ENCODE data around the gene EPHA5. TPM values are rescaled to one million over a fixed set of nuclear protein-coding genes. Genes with fewer than 3 reads are reported as not detected.

Gene EPHA5
- total RNA-seq, 1 experiment from 2014 or later, result not detected

GRCh38 chr4:65287071-65287470, 383.2 kb downstream of the EPHA5 start:
- Histone ChIP-seq H3K4me1 (ENCODE audit: insufficient read depth, low read length) (no peaks in the 10 kb centered on the region), H3K23me2 (ENCODE audit: insufficient read length, low read depth, low read length, poor library complexity, severe bottlenecking) (no peaks in the 10 kb centered on the region), H3K18ac (ENCODE audit: insufficient read length, low read depth, low read length) (no peak overlapping the region), H2BK120ac (ENCODE audit: low read depth, low read length, poor library complexity, severe bottlenecking) (no peak overlapping the region), H3K4me2 (ENCODE audit: insufficient read depth, insufficient read length, low read length) (no peak overlapping the region), H4K8ac (replicated peaks; ENCODE audit: insufficient read length, low read depth, low read length) (no peak overlapping the region), H3T11ph (ENCODE audit: low read length) (no peak overlapping the region), H3K14ac (ENCODE audit: insufficient read depth, low read length) (no peak overlapping the region), H3K23ac (ENCODE audit: insufficient read length, low read depth, low read length) (no peak overlapping the region), H3K79me2 (ENCODE audit: insufficient read depth, low read length) (no peaks in the 10 kb centered on the region), H3K9ac (ENCODE audit: extremely low read depth, insufficient read length, low read length) (no peak overlapping the region), H2AK5ac (ENCODE audit: insufficient read length, low read length) (no peak overlapping the region), H2BK5ac (ENCODE audit: insufficient read length, low read length) (no peak overlapping the region), H4K91ac (ENCODE audit: insufficient read length, low read depth, low read length) (no peak overlapping the region), H3K4ac (ENCODE audit: low read depth, low read length) (no peak overlapping the region), H4K20me1 (ENCODE audit: control insufficient read depth, insufficient read depth, insufficient read length) (no peaks in the 10 kb centered on the region), H2BK20ac (ENCODE audit: low read depth, low read length, poor library complexity, severe bottlenecking) (no peak overlapping the region), H2BK12ac (ENCODE audit: insufficient read length, low read depth, low read length) (no peak overlapping the region), H3K9me3 (ENCODE audit: control insufficient read depth, low read depth, low read length) (no peaks in the 10 kb centered on the region), H3K27me3 (ENCODE audit: insufficient read depth, low read length) (no peaks in the 10 kb centered on the region), H3K56ac (ENCODE audit: insufficient read length, low read depth, low read length) (no peak overlapping the region), H3K27ac (ENCODE audit: insufficient read length, low read depth, low read length) (no peak overlapping the region), H4K5ac (ENCODE audit: insufficient read length, low read depth, low read length) (no peak overlapping the region), H2BK15ac (ENCODE audit: low read depth, low read length) (no peak overlapping the region), H3K79me1 (ENCODE audit: insufficient read depth, low read depth, low read length, poor library complexity, severe bottlenecking) (no peaks in the 10 kb centered on the region), H2AFZ (ENCODE audit: low read length) (no peak overlapping the region)
- peaks cover 0 to 7% (median 0%) of the 10 kb centered on the region in 3 experiments; a peak in 4 of 7 replicates for H3K36me3 Mint-ChIP-seq (ENCODE audit: insufficient read depth in 1 of 3, low read depth in 3 of 3)
- H3K4me1 Mint-ChIP-seq, result no peaks in the 10 kb centered on the region
- WGBS (ENCODE audit: extremely low coverage, insufficient read length, low lambda C conversion rate), result no CpG with 5 or more reads among the region's 3 CpGs
- no peak for DNase-seq
- H3K27me3 Mint-ChIP-seq (ENCODE audit: low read depth), result no peaks in the 10 kb centered on the region
- peaks cover 14 to 15% of the 10 kb centered on the region in 2 experiments; a peak in 3 of 5 replicates for H3K9me3 Mint-ChIP-seq
- H3K27ac Mint-ChIP-seq, result no peak overlapping the region
- no peak overlapping the region for H3K4me3 Mint-ChIP-seq
- no peak for TF ChIP-seq CTCF (conservative IDR thresholded peaks at IDR 0.05)
